NCI-H146 treated with DMSO at 0.1 percent for 48 hours (cell line): Measurements from ENCODE around the gene FGFR2.

Experiments
- DNase-seq: peaks from one replicate; lab custom pipeline; 2025; ENCODE audit not compliant: unreplicated experiment; lab: John Stamatoyannopoulos, UW

The FGFR2 gene

GRCh38 chr10:121610798-121611323, 12.6 kb upstream of the FGFR2 start:
- DNase-seq, result no peak

DNA sequence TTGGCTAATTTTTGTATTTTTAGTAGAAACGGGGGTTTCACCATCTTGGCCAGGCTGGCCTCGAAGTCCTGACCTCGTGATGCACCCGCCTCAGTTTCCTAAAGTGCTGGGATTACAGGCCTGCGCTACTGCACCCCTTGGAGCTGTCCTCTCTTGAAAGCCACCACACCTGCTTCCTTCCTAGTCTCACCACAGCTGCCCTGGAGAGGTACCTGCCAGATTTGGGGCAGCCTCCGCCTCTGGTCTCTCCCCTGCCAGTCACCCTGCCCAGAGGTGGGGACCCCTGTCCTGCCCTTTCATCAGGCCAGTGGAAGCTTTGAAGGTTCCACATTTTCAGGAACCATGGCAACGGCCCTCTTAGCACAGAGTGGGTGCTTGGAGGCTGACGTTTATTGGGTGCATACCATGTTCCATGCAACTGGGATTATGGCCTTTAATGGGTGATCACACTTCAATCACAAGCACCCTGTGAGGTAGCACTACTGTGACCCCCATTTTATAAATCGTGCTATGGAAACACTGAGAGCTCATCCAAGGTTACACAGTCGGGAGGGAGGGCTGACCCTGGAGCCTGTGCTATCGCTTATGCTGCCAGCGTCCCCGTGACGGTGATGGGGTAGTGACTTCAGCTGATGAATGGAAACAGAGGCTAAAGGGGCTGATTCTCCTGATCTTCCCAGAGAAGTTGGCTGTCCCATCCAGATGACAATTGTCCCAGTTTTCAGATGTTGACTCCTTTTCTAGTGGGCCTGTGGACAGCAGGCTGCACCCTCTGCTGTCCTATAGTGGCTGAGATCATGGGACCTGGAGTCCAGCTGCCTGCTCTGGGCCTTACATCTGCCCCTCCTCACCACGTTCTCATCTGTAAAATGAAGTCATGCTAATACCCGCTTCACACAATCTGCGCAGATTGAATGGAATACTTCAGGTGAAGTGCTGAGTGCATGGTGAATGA, 11.5 kb upstream of the FGFR2 start:
- DNase-seq, result no peak

DNA sequence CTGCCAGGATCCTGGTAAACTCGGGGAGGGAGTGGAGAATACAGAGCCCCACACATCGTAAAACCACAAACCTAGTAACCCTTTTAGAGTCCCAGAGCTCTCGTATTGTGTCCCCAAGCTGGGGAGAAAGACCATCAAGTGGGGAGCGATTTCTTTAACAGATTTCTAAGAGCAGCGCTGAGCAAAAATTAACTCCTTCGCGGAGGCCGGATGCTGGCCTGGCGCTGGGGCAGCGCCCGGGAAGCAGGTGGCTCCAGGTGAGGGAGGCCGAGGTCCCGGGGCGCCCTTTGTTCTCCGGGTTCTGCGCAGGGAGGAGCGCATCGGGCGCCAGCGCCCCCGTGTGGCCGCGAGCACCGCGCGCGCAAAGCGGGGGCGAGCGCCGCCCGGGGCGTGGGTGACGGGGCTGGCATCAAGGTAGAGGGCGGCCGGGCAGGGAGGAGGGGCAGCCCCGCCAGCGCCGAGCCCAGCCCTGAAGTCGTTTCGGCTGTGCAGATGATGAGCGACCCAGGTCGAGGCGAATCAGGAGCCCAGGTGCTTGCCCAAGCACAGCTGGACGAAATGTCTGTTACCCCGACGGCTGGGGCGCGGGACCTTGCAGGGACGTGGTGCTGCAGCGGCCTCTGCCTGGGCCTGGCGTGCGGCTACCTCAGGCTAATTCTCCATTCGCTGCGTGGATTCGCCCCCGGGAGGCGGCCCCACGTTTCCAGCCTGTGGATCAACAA, 10.4 kb upstream of the FGFR2 start:
- DNase-seq, result peak; percentile 46

- DNase-seq, result no peak
These were observed 9.2 kb upstream of the FGFR2 start for GRCh38 chr10:121607310-121608055.

DNA sequence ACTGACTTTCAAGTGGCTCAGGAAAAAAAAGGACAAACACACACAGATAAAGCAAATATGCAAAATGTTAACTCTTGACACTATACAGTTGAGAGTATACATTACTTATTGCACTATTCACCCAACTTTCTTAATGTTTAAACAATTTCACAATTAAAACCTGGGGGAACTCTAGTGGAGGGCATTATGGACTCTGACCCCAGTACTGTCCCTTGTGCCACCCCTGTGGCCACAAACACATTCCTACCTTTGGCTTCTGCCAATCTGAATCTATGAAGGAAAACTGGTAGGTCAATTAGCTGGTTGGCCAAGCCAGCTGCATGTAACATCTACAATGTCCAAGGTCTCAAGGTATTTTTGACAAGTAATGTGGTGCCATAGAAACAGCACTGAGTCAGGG, 7.5 kb upstream of the FGFR2 start:
- no peak for DNase-seq

DNA sequence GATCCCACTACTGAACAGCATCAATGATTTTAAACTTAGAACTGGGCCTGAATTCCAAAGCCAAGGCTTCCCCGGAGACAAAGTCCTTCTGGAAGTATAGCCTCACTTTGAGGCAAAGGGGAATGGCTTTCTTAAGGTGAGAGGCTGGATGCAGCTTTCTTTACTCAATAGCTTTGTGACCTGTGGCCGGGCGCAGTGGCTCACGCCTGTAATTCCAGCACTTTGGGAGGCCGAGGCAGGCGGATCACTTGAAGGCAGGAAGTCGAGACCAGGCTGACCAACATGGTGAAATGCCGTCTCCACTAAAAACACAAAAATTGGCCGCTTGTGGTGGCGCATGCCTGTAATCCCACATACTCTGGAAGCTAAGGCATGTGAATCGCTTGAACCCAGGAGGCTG, 3.2 kb upstream of the FGFR2 start:
- DNase-seq, result no peak

DNA sequence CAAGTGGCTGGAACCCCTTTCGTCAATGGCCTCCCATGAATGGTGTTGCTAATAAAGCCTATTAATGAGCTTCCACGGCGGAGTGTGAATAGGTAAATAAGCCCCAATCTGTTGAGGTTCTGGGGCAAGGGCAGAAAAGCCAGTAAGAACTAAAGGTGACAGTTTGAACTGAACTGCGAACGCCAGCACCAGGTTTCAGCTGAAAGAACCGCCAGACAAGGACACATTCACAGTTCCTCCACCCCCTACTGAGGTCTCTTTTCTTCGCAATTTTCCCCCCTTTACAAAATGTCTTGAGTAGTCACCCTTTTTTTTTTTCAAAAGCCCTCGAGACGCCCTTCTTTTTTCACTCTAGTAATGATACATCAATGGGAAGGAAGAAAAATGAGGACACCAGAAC, 2.4 kb upstream of the FGFR2 start:
- DNase-seq, result no peak

DNA sequence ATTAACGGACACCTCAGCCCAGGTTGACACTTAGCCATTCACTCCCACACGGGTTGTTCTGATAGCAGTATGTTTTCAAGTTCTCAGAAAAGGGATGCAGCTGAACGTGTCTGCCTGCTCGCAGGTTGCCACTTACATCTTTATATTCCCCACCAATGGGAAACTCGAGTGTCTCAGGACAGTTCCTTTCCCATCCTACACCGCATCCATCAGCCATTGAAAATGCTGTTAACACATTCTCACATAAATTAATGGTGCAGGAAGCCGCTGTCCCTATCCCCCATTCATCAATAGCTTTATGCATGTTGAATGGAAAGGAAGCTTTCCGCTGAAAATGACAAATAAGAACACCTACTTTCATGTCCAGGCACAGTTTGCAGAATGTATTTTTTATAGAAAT, 1.7 kb upstream of the FGFR2 start:
- no peak for DNase-seq

DNA sequence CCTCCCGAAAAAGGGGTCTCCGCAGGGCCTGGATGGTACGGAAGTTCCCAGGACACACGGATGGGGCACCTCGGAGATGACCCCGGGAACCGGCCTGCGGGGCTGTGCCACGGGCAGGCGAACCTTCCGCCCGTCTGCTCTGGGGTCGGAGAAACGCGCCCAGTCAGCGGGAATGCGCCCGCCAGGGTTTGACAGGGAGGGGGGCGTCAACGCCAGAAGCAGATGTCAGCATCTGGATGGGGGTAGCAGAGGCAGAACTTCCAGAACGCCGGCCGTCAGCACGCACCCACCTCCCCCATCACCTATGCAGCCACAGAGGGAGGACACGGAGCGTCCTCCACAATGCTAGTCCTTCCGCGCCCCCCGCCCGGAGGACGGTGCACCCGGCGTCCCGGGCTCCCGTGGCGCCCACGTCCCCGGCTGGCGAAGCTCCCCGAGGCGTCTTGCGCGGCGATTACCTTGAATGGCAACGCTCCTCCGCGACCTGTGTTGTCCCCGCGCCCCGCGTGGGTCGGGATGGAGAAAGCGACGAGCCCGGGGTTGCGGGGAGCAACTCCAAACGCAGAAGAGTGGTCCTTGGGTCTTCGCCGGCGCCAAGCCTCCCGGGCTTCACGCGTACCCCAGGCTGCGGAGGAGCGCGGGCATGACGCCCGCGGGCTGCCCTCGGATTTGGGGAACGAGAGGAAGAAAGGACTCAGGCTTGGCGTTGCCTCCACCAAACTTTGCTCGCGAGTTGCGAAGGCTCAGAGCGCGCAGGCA, 561 bp downstream of the FGFR2 start:
- no peak for DNase-seq

DNA sequence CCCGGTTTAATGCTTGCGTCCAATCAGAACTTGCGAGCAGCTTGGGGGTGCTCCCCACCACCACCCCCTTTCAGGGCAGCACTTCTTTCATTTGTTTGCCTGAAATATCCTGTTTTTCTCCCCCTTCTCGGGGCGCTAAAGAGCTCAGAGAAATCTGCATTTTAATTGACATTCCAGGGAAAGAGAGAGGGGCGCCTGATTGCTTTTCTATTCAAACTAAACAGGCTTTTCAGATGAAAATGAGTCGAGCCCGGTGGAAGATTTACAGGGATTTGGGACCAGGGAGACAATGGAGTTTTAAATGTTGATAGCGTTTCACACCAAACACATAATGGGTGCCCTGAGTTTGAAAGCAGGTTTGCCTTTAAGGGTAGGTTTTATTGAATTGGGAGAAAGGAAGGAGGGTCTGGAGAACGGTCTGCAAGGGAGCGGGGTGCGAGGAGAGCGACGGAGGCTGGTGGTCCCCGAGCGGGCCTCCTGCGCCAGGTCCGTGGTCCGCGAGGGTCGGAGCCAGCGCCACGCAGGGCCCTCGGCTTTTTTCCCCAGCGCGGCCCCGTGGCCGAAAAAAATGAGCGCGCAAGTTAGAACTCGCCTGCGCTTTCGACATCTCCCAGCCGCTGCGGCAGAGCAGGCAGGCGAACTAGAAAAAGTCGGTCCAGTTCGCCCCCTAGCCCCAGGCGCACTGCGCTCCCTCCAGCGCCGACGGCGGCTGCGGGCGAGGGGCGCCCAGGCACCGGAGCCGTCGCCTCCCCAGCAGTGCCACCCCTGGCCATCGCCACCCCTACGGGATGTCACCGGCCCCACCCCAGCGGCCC, 1.3 kb downstream of the FGFR2 start:
- DNase-seq, result peak; percentile 15

- no peak for DNase-seq
These were observed 2.2 kb downstream of the FGFR2 start for GRCh38 chr10:121595806-121596688.

DNA sequence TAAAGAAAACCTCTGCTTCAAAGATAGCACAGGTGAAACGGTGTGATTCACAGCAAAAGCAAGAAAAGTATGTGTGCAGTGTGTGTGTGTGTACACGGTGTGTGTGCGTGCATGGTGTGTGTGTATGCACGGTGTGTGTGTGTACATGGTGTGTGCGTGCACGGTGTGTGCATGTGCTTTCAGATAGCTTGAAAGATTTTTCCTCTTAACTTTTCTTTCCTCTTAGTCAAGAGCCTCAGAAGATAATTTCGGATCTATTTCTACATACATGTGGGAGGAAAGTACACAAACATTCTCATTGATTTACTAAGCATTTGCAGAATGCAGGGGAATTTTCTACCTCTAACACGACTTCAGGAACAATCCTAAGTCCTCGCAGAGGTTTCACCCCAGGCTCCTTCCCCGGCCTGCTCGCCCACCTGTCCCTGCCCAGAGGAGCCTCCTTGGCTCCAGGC, 2.9 kb downstream of the FGFR2 start:
- DNase-seq, result no peak

GRCh38 chr10:121594623-121595350, 3.5 kb downstream of the FGFR2 start:
- DNase-seq, result no peak

DNA sequence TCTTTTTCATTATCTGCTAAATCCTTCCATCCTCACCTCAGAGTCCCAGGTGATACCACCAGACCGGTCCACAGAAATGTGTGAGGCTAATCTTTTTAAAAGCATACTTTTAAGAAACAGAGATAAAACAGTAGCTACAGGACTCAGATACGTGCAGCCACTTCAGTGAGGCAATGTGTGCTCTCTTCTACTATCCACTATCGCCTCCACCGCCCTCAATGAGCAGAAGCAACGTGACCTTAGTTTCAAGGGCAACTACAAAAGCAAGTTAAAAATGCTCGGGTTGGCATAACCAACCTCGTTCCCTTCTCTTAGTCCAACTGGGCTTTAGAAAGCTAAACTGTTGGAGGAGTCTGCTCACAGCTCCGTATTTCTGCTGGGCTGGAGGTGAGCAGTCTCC, 4.2 kb downstream of the FGFR2 start:
- no peak for DNase-seq

- DNase-seq, result no peak
These were observed 4.8 kb downstream of the FGFR2 start for GRCh38 chr10:121593281-121594075.

- DNase-seq, result no peak
These were observed 5.9 kb downstream of the FGFR2 start for GRCh38 chr10:121592155-121592890.

DNA sequence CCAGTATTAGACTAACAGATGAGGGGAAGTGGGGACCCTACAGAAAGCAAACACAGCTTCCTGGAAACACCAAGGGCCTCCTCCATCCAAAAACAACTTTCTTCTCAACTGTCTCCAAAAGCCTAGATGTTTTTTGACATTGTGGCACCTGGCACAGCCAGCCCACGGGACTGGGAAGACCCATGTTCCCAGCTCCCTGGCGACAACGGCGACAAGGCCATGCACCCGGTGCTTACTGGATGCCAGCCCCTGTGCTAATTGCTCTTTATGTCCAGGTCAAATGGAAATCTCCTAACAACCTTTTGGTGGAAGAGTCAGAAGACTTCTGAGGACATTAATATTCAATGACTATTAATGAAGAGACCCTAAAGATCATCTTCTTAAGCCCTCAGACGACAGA, 7.1 kb downstream of the FGFR2 start:
- DNase-seq, result no peak
